ENCODE results near the gene MAZ. TPM values are rescaled to one million over a fixed set of nuclear protein-coding genes. Genes with fewer than 3 reads are reported as not detected.

Gene MAZ
- total and polyA plus RNA-seq, 7 experiments from 2014 or later: 36.9 to 424 (median 202) TPM

GRCh38 chr16:29837841-29838240 lies 31.5 kb downstream of the MAZ start:
- Histone ChIP-seq H3K9me3 (ENCODE audit: control insufficient read depth in 2 of 3, low read length in 3 of 3) (no peaks in the 10 kb centered on the region), H3K27ac (ENCODE audit: low read depth, low read length) (no peak overlapping the region), H3K36me3 (ENCODE audit: control insufficient read depth in 2 of 3, insufficient read depth in 3 of 3, low read length in 3 of 3) (peaks cover 20 to 94% (median 21%) of the 10 kb centered on the region in 3 experiments), H3K4me1 (ENCODE audit: control insufficient read depth in 2 of 2, insufficient read depth in 2 of 2, low read length in 2 of 2) (no peaks in the 10 kb centered on the region), H3K27me3 (ENCODE audit: control insufficient read depth in 2 of 2, insufficient read depth in 2 of 2, low read length in 2 of 2) (no peaks in the 10 kb centered on the region), H3K4me3 (ENCODE audit: low read length) (no peak overlapping the region)
- ChIA-PET CTCF (interaction anchor here (0.6 to 5.4 kb wide), 3 partner anchors 10 to 819 kb away, joined by 3 to 22 read pairs (median 4); no protein-coding TSS in a partner anchor), POLR2A (interaction anchor here (1.1 to 2.2 kb wide), 4 partner anchors 8 to 22 kb away, joined by 3 to 12 read pairs (median 6); partner anchors contain the start of gene PAGR1)
- intact Hi-C loops (cut with micrococcal nuclease): no loop called here
- H3K27ac Mint-ChIP-seq: peak overlapping the region in 2 of 9 donors; percentile 10 to 11
- ATAC-seq: no peak
- no peak overlapping the region for H3K4me3 Mint-ChIP-seq
- peaks cover 0 to 36% (median 19%) of the 10 kb centered on the region in 5 donors for H3K36me3 Mint-ChIP-seq
- H3K9me3 Mint-ChIP-seq: no peaks in the 10 kb centered on the region
- peaks cover 0 to 5% (median under 1%) of the 10 kb centered on the region in 7 donors for H3K4me1 Mint-ChIP-seq
- DNase-seq: no peak
- no peaks in the 10 kb centered on the region for H3K27me3 Mint-ChIP-seq

GRCh38 chr16:29839822-29840221 lies 33.5 kb downstream of the MAZ start:
- H3K4me3 ChIP-seq (ENCODE audit: low read length): no peak overlapping the region
- DNase-seq (no peak), ATAC-seq (no peak)
- intact Hi-C loops (cut with micrococcal nuclease): no loop called here
- CTCF ChIA-PET: interaction anchor here (0.6 to 0.9 kb wide), 3 partner anchors 8 to 150 kb away, joined by 3 to 4 read pairs (median 3); partner anchors contain the start of gene PAGR1
- Mint-ChIP-seq H3K4me1 (peaks cover 0 to 5% (median 3%) of the 10 kb centered on the region in 7 donors), H3K27ac (peak overlapping the region in 2 of 9 donors; percentile 17 to 33), H3K36me3 (peaks cover 0 to 37% (median 22%) of the 10 kb centered on the region in 5 donors), H3K9me3 (no peaks in the 10 kb centered on the region), H3K4me3 (no peak overlapping the region), H3K27me3 (no peaks in the 10 kb centered on the region)
- H3K27ac ChIP-seq (ENCODE audit: low read depth, low read length): no peak overlapping the region
- H3K4me1 ChIP-seq (ENCODE audit: control insufficient read depth in 2 of 2, insufficient read depth in 2 of 2, low read length in 2 of 2): no peaks in the 10 kb centered on the region
- H3K9me3 ChIP-seq (ENCODE audit: control insufficient read depth in 2 of 3, low read length in 3 of 3): no peaks in the 10 kb centered on the region
- no peaks in the 10 kb centered on the region for H3K27me3 ChIP-seq (ENCODE audit: control insufficient read depth in 2 of 2, insufficient read depth in 2 of 2, low read length in 2 of 2)
- POLR2A ChIA-PET: interaction anchor here (0.5 to 2.2 kb wide), 4 partner anchors 10 to 24 kb away, joined by 3 to 12 read pairs (median 6); partner anchors contain the start of gene PAGR1
- peaks cover 12 to 90% (median 19%) of the 10 kb centered on the region in 3 experiments for H3K36me3 ChIP-seq (ENCODE audit: control insufficient read depth in 2 of 3, insufficient read depth in 3 of 3, low read length in 3 of 3)

GRCh38 chr16:29840240-29840639 lies 33.9 kb downstream of the MAZ start:
- Mint-ChIP-seq H3K4me3 (no peak overlapping the region), H3K9me3 (no peaks in the 10 kb centered on the region), H3K4me1 (peaks cover 0 to 5% (median 3%) of the 10 kb centered on the region in 7 donors), H3K36me3 (peaks cover under 1 to 39% (median 24%) of the 10 kb centered on the region in 5 donors), H3K27ac (peak overlapping the region in 4 of 9 donors; percentile 17 to 89 (median 31)), H3K27me3 (no peaks in the 10 kb centered on the region)
- H3K4me3 ChIP-seq (ENCODE audit: low read length): no peak overlapping the region
- no peaks in the 10 kb centered on the region for H3K9me3 ChIP-seq (ENCODE audit: control insufficient read depth in 2 of 3, low read length in 3 of 3)
- H3K36me3 ChIP-seq (ENCODE audit: control insufficient read depth in 2 of 3, insufficient read depth in 3 of 3, low read length in 3 of 3): peaks cover 12 to 91% (median 20%) of the 10 kb centered on the region in 3 experiments
- H3K4me1 ChIP-seq (ENCODE audit: control insufficient read depth in 2 of 2, insufficient read depth in 2 of 2, low read length in 2 of 2): no peaks in the 10 kb centered on the region
- no peak overlapping the region for H3K27ac ChIP-seq (ENCODE audit: low read depth, low read length)
- H3K27me3 ChIP-seq (ENCODE audit: control insufficient read depth in 2 of 2, insufficient read depth in 2 of 2, low read length in 2 of 2): no peaks in the 10 kb centered on the region
- ChIA-PET CTCF (interaction anchor here (0.6 to 0.9 kb wide), 2 partner anchors 24 to 151 kb away, joined by 3 read pairs; partner anchors contain the start of gene PAGR1), POLR2A (interaction anchor here (1.1 to 2.2 kb wide), 2 partner anchors 18 to 24 kb away, joined by 5 read pairs; partner anchors contain the start of gene PAGR1)
- no peak for ATAC-seq
- no peak for DNase-seq
- intact Hi-C loops (cut with micrococcal nuclease): no loop called here

- ChIA-PET CTCF (interaction anchor here (0.9 to 1.2 kb wide), 3 partner anchors 12 to 104 kb away, joined by 3 to 7 read pairs (median 3); no protein-coding TSS in a partner anchor), POLR2A (interaction anchor here (1.0 to 1.5 kb wide), 4 partner anchors 11 to 26 kb away, joined by 3 to 5 read pairs (median 4); partner anchors contain the start of gene PAGR1)
- H3K9me3 ChIP-seq (ENCODE audit: control insufficient read depth in 2 of 3, low read length in 3 of 3): no peaks in the 10 kb centered on the region
- ATAC-seq (no peak), DNase-seq (no peak)
- H3K27ac ChIP-seq (ENCODE audit: low read depth, low read length): no peak overlapping the region
- Mint-ChIP-seq H3K9me3 (peaks cover 0 to 1% (median 0%) of the 10 kb centered on the region in 11 donors), H3K27ac (peak overlapping the region in 1 of 9 donors; percentile 48), H3K36me3 (peaks cover 8 to 42% (median 23%) of the 10 kb centered on the region in 5 donors), H3K4me1 (peaks cover 0 to 5% (median 3%) of the 10 kb centered on the region in 7 donors), H3K27me3 (no peaks in the 10 kb centered on the region), H3K4me3 (no peak overlapping the region)
- H3K4me1 ChIP-seq (ENCODE audit: control insufficient read depth in 2 of 2, insufficient read depth in 2 of 2, low read length in 2 of 2): no peaks in the 10 kb centered on the region
- H3K36me3 ChIP-seq (ENCODE audit: control insufficient read depth in 2 of 3, insufficient read depth in 3 of 3, low read length in 3 of 3): peaks cover 5 to 93% (median 20%) of the 10 kb centered on the region in 3 experiments
- H3K27me3 ChIP-seq (ENCODE audit: control insufficient read depth in 2 of 2, insufficient read depth in 2 of 2, low read length in 2 of 2): no peaks in the 10 kb centered on the region
- no peak overlapping the region for H3K4me3 ChIP-seq (ENCODE audit: low read length)
- intact Hi-C loops (cut with micrococcal nuclease): no loop called here
Observed at GRCh38 chr16:29841631-29842030, 35.3 kb downstream of the MAZ start.

- Mint-ChIP-seq H3K9me3 (peaks cover 0 to 1% (median 0%) of the 10 kb centered on the region in 11 donors), H3K4me1 (peaks cover 0 to 8% (median 3%) of the 10 kb centered on the region in 7 donors), H3K4me3 (no peak overlapping the region), H3K27me3 (no peaks in the 10 kb centered on the region), H3K27ac (peak overlapping the region; percentile 5 to 78 (median 53)), H3K36me3 (peaks cover 8 to 40% (median 14%) of the 10 kb centered on the region in 5 donors)
- Histone ChIP-seq H3K27ac (ENCODE audit: low read depth, low read length) (no peak overlapping the region), H3K27me3 (ENCODE audit: control insufficient read depth in 2 of 2, insufficient read depth in 2 of 2, low read length in 2 of 2) (no peaks in the 10 kb centered on the region), H3K9me3 (ENCODE audit: control insufficient read depth in 2 of 3, low read length in 3 of 3) (no peaks in the 10 kb centered on the region), H3K4me1 (ENCODE audit: control insufficient read depth in 2 of 2, insufficient read depth in 2 of 2, low read length in 2 of 2) (no peaks in the 10 kb centered on the region), H3K36me3 (ENCODE audit: control insufficient read depth in 2 of 3, insufficient read depth in 3 of 3, low read length in 3 of 3) (peaks cover 0 to 93% (median 21%) of the 10 kb centered on the region in 3 experiments), H3K4me3 (ENCODE audit: low read length) (no peak overlapping the region)
- no peak for ATAC-seq
- ChIA-PET POLR2A (interaction anchor here (1.0 to 2.1 kb wide), 4 partner anchors 10 to 143 kb away, joined by 3 to 11 read pairs (median 5); partner anchors contain the start of gene MVP), CTCF (interaction anchor here (1.2 kb wide), 2 partner anchors 142 to 155 kb away, joined by 3 to 6 read pairs; no protein-coding TSS in a partner anchor)
- intact Hi-C loops (cut with micrococcal nuclease): no loop called here
- DNase-seq: no peak
Observed at GRCh38 chr16:29842732-29843346, 36.5 kb downstream of the MAZ start.

- CTCF ChIA-PET: interaction anchor here (1.2 to 1.6 kb wide), 2 partner anchors 16 to 143 kb away, joined by 3 to 6 read pairs; no protein-coding TSS in a partner anchor
- H3K36me3 Mint-ChIP-seq: peaks cover 8 to 39% (median 13%) of the 10 kb centered on the region in 5 donors
- no peak overlapping the region for H3K4me3 Mint-ChIP-seq
- H3K4me1 Mint-ChIP-seq: peaks cover 7 to 15% (median 9%) of the 10 kb centered on the region in 7 donors
- H3K4me3 ChIP-seq (ENCODE audit: low read length): no peak overlapping the region
- no peak overlapping the region for H3K27ac ChIP-seq (ENCODE audit: low read depth, low read length)
- no peaks in the 10 kb centered on the region for H3K27me3 Mint-ChIP-seq
- peaks cover 0 to 7% of the 10 kb centered on the region in 2 donors for H3K4me1 ChIP-seq (ENCODE audit: control insufficient read depth in 2 of 2, insufficient read depth in 2 of 2, low read length in 2 of 2)
- no peak for ATAC-seq
- peaks cover 0 to 1% (median 0%) of the 10 kb centered on the region in 11 donors for H3K9me3 Mint-ChIP-seq
- H3K36me3 ChIP-seq (ENCODE audit: control insufficient read depth in 2 of 3, insufficient read depth in 3 of 3, low read length in 3 of 3): peaks cover 0 to 83% (median 21%) of the 10 kb centered on the region in 3 experiments
- no peak for DNase-seq
- POLR2A ChIA-PET: interaction anchor here (1.0 to 2.1 kb wide), 4 partner anchors 16 to 144 kb away, joined by 3 to 11 read pairs (median 4); partner anchors contain the start of gene MVP
- H3K27ac Mint-ChIP-seq: peak overlapping the region in 7 of 9 donors; percentile 5 to 89 (median 58)
- H3K9me3 ChIP-seq (ENCODE audit: control insufficient read depth in 2 of 3, low read length in 3 of 3): no peaks in the 10 kb centered on the region
- intact Hi-C loops (cut with micrococcal nuclease): no loop called here
- H3K27me3 ChIP-seq (ENCODE audit: control insufficient read depth in 2 of 2, insufficient read depth in 2 of 2, low read length in 2 of 2): no peaks in the 10 kb centered on the region
Observed at GRCh38 chr16:29843931-29844330, 37.6 kb downstream of the MAZ start.
